Measurements from ENCODE around the gene GSDME. TPM values are rescaled to one million over a fixed set of nuclear protein-coding genes. Genes with fewer than 3 reads are reported as not detected.

Gene GSDME
- polyA plus RNA-seq, 4 donors: 4.0 to 118 (median 89.6) TPM

Other genes starting within 250 kb of the GSDME start
- 10 to 100 TPM in 1 of 4 donors, 1 to 10 TPM in 3; 1.6 to 36.4 (median 2.6) TPM for gene PALS2, start 184.0 kb downstream of the GSDME start, polyA plus RNA-seq
- gene OSBPL3, start 222.7 kb upstream of the GSDME start, polyA plus RNA-seq: 10 to 100 TPM in 2 of 4 donors, 1 to 10 TPM in 2; 5.0 to 25.3 (median 14.7) TPM

Data from small intestine (tissue), 4 donors.